Sciatic nerve (tissue), 2 donors: ENCODE data around the gene KISS1. TPM values are rescaled to one million over a fixed set of nuclear protein-coding genes. Genes with fewer than 3 reads are reported as not detected.

Experiments used
- ATAC-seq: fragments of 200-7000 bp; cut with Tn5 transposase; one replicate; pipeline ENCODE4 v1.9.1; 2020; ENCODE audit warnings: mild to moderate bottlenecking, moderate library complexity
- DNase-seq: peaks from one replicate; pipeline ENCODE4 v3.0.0-alpha.2; 2020; ENCODE audit warnings: low spot score
- intact Hi-C: fragments of 100-400 bp; cut with DNase I; formaldehyde crosslinking; loops from one replicate; pipeline ENCODE4 v1.14.2; 2022
- total RNA-seq: library from RNA; stranded (reverse); fragmentation: NEBNext Ultra II Directional; extraction: Animal tissue kit (Norgen Biotek cat#: 25700); gene quantifications from one replicate; pipeline ENCODE4 v1.2.1, GENCODE V29; 2021
- donor health status: DM: no; HTN: no; CAD: no.
- donor health status: DM: no; HTN: no; CAD: no.

The KISS1 gene
- total RNA-seq, 1 donor from 2014 or later = not detected

GRCh38 chr1:204221271-204221670, 25.0 kb upstream of the KISS1 start:
- intact Hi-C loops = no loop called here
- DNase-seq = no peak
- no peak for ATAC-seq

- peak; percentile 72 for ATAC-seq
- intact Hi-C loops = loop anchor here (5.0 kb wide), 1 partner anchor 142 kb away; no protein-coding TSS in a partner anchor
- no peak for DNase-seq
Observed at GRCh38 chr1:204219971-204220616, 23.8 kb upstream of the KISS1 start.

- intact Hi-C loops = loop anchor here (5.0 kb wide), 1 partner anchor 144 kb away; no protein-coding TSS in a partner anchor
- no peak for DNase-seq
- no peak for ATAC-seq
Observed at GRCh38 chr1:204218552-204218951, 22.3 kb upstream of the KISS1 start.

- intact Hi-C loops = loop anchor here (5.0 kb wide), 1 partner anchor 145 kb away; no protein-coding TSS in a partner anchor
- DNase-seq (no peak), ATAC-seq (no peak)
Observed at GRCh38 chr1:204217648-204218000, 21.3 kb upstream of the KISS1 start.

- DNase-seq (no peak), ATAC-seq (no peak)
- intact Hi-C loops = loop anchor here (5.0 kb wide), 1 partner anchor 145 kb away; no protein-coding TSS in a partner anchor
Observed at GRCh38 chr1:204216880-204217647, 20.8 kb upstream of the KISS1 start.

GRCh38 chr1:204216236-204216635, 19.9 kb upstream of the KISS1 start:
- ATAC-seq (no peak), DNase-seq (no peak)
- intact Hi-C loops = loop anchor here (5.0 kb wide), 1 partner anchor 146 kb away; no protein-coding TSS in a partner anchor

- intact Hi-C loops = loop anchor here (2.0 kb wide), 1 partner anchor 63 kb away; no protein-coding TSS in a partner anchor
- peak; percentile 80 for DNase-seq
- peak; percentile 90 for ATAC-seq
Observed at GRCh38 chr1:204213668-204214662, 17.7 kb upstream of the KISS1 start, which contains the start of gene GOLT1A. TSS of gene GOLT1A (minus strand) at chr1:204213988. CDS start at chr1:204213906, 82 bp downstream.

GRCh38 chr1:204212715-204213114, 16.4 kb upstream of the KISS1 start:
- DNase-seq (no peak), ATAC-seq (no peak)
- intact Hi-C loops = loop anchor here (2.0 kb wide), 1 partner anchor 62 kb away; no protein-coding TSS in a partner anchor

GRCh38 chr1:204211046-204211445, 14.8 kb upstream of the KISS1 start:
- DNase-seq = no peak
- intact Hi-C loops = no loop called here
- ATAC-seq = no peak

GRCh38 chr1:204207136-204207616, 10.9 kb upstream of the KISS1 start:
- DNase-seq = peak; percentile 82
- intact Hi-C loops = no loop called here
- ATAC-seq = peak; percentile 91

GRCh38 chr1:204206121-204206520, 9.8 kb upstream of the KISS1 start:
- intact Hi-C loops = no loop called here
- peak; percentile 54 for ATAC-seq
- DNase-seq = no peak

GRCh38 chr1:204205486-204205885, 9.2 kb upstream of the KISS1 start:
- intact Hi-C loops = no loop called here
- DNase-seq = no peak
- no peak for ATAC-seq

GRCh38 chr1:204204944-204205343, 8.7 kb upstream of the KISS1 start:
- DNase-seq = no peak
- ATAC-seq = no peak
- intact Hi-C loops = no loop called here

GRCh38 chr1:204203206-204203767, 7.0 kb upstream of the KISS1 start:
- ATAC-seq = no peak
- peak; percentile 28 for DNase-seq
- intact Hi-C loops = no loop called here

- ATAC-seq = no peak
- DNase-seq = no peak
- intact Hi-C loops = no loop called here
Observed at GRCh38 chr1:204202481-204202880, 6.2 kb upstream of the KISS1 start.

GRCh38 chr1:204201348-204202040, 5.2 kb upstream of the KISS1 start:
- intact Hi-C loops = no loop called here
- no peak for DNase-seq
- ATAC-seq = no peak

- intact Hi-C loops = no loop called here
- ATAC-seq (no peak), DNase-seq (no peak)
Observed at GRCh38 chr1:204199579-204199978, 3.3 kb upstream of the KISS1 start.
